ENCODE data around the gene DSEL.

Gene DSEL

GRCh38 chr18:67516539-67517443 lies at the start of gene DSEL:
Gene DSEL (minus strand): TSS chr18:67516720. CDS start chr18:67514608, 2,112 bp downstream.
- peak; percentile 98 for DNase-seq (ENCODE audit: low read depth)

- DNase-seq (ENCODE audit: low read depth), result no peak
Measured at GRCh38 chr18:67553437-67553836, 36.9 kb upstream of the DSEL start.

GRCh38 chr18:67550872-67551520 lies 34.5 kb upstream of the DSEL start:
- no peak for DNase-seq (ENCODE audit: low read depth)

- DNase-seq (ENCODE audit: low read depth), result peak; percentile 25
Measured at GRCh38 chr18:67549946-67550345, 33.4 kb upstream of the DSEL start.

- DNase-seq (ENCODE audit: low read depth), result peak; percentile 76
Measured at GRCh38 chr18:67545681-67546080, 29.2 kb upstream of the DSEL start.

GRCh38 chr18:67540559-67540958 lies 24.0 kb upstream of the DSEL start:
- no peak for DNase-seq (ENCODE audit: low read depth)

- DNase-seq (ENCODE audit: low read depth), result no peak
Measured at GRCh38 chr18:67531929-67532328, 15.4 kb upstream of the DSEL start.

- DNase-seq (ENCODE audit: low read depth), result peak; percentile 99
Measured at GRCh38 chr18:67525328-67526099, 9.0 kb upstream of the DSEL start.

GRCh38 chr18:67520351-67520921 lies 3.9 kb upstream of the DSEL start:
- DNase-seq (ENCODE audit: low read depth), result peak; percentile 96

- DNase-seq (ENCODE audit: low read depth), result peak; percentile 84
Measured at GRCh38 chr18:67519592-67519991, 3.1 kb upstream of the DSEL start.

GRCh38 chr18:67518566-67518965 lies 2.0 kb upstream of the DSEL start:
- DNase-seq (ENCODE audit: low read depth), result no peak

GRCh38 chr18:67517444-67517765 lies 885 bp upstream of the DSEL start:
- DNase-seq (ENCODE audit: low read depth), result peak; percentile 28

GRCh38 chr18:67515942-67516538 lies 480 bp downstream of the DSEL start:
- peak; percentile 81 for DNase-seq (ENCODE audit: low read depth)

- no peak for DNase-seq (ENCODE audit: low read depth)
Measured at GRCh38 chr18:67514901-67515540, 1.5 kb downstream of the DSEL start.

- DNase-seq (ENCODE audit: low read depth), result peak; percentile 24
Measured at GRCh38 chr18:67514465-67514864, 2.1 kb downstream of the DSEL start.

GRCh38 chr18:67513280-67513679 lies 3.2 kb downstream of the DSEL start:
- no peak for DNase-seq (ENCODE audit: low read depth)

GRCh38 chr18:67511840-67512239 lies 4.7 kb downstream of the DSEL start:
- DNase-seq (ENCODE audit: low read depth), result no peak

GRCh38 chr18:67510831-67511230 lies 5.7 kb downstream of the DSEL start:
- DNase-seq (ENCODE audit: low read depth), result no peak

GRCh38 chr18:67509741-67510391 lies 6.7 kb downstream of the DSEL start:
- DNase-seq (ENCODE audit: low read depth), result peak; percentile 80

- no peak for DNase-seq (ENCODE audit: low read depth)
Measured at GRCh38 chr18:67508146-67508545, 8.4 kb downstream of the DSEL start.

GRCh38 chr18:67504739-67505138 lies 11.8 kb downstream of the DSEL start:
- no peak for DNase-seq (ENCODE audit: low read depth)

Measured in fibroblast of gingiva (primary cell).